ENCODE data around the gene HIC2. TPM values are rescaled to one million over a fixed set of nuclear protein-coding genes. Genes with fewer than 3 reads are reported as not detected.
"Not testable (repeated sequence)": the region's sequence is repeated elsewhere in the genome, so short reads cannot be mapped to it uniquely, and the experiment has no call there.

Gene HIC2
- total and polyA plus RNA-seq, 10 of the 15 experiments (the other 5 are each of a cell fraction or from before 2014, with no cell fraction given), result 0.11 to 5.0 (median 1.4) TPM

DNA sequence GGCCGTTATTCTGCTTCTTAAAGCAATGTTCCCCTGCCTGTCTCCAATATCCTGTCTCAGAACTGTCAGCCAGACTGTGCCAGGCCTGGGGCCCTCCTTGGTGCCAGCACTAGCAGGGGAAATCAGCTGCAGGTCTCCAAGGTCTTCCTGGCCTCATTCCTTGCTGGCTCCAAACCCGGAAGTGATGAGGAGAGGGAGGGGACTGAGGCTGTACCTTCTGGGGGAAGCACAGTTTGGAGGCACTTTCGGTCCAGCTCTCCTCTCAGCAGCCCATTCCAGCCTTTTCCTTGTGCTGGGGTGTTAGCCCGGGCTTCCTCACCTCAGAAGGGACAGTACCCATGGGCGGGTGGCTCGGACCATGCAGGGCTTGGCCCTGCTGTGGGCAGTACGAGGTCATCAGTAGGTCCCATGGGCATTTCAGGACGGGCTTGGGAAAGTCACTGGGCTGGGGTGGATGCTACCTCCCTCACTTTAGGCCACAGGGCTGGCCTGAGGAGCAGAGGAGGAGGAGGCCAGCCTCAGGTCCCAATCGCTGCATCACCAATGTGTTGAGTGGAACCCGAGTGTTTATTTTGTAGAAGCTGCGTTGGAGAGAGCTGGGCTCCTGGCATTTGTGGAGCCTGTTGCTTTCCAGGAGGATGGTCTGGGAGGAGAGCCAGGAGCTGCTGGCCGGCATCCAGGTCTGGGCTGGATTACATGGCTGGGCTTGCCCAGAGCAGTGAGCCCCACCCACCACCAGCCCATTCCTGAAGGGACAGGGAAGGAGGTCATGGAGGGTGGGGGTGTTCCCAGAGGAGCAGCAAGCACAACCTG lies 19.0 kb downstream of the HIC2 start:
- H3K4me3 ChIP-seq; H3K27me3 ChIP-seq (replicated peaks in 1 of 2; ENCODE audit: control insufficient read depth in 2 of 2, insufficient read depth in 2 of 2, low read length in 1 of 2); POLR2A ChIA-PET; H4K20me1 ChIP-seq (ENCODE audit: control insufficient read depth, insufficient read depth); FAIRE-seq; H3K36me3 ChIP-seq (ENCODE audit: control insufficient read depth in 2 of 2, insufficient read depth in 2 of 2, low read length in 1 of 2); H3K27ac ChIP-seq (ENCODE audit: control insufficient read depth, insufficient read depth); CTCF ChIA-PET; RAD21 ChIA-PET (ENCODE audit: unreplicated experiment); DNase-seq (ENCODE audit: low read depth, low spot score); H3K9ac ChIP-seq (ENCODE audit: control insufficient read depth, insufficient read depth, low read length); H2AFZ ChIP-seq (ENCODE audit: control insufficient read depth, low read depth, low read length); H3K4me1 ChIP-seq (ENCODE audit: control insufficient read depth, insufficient read depth, low read length); ATAC-seq; H3K79me2 ChIP-seq (ENCODE audit: control insufficient read depth, insufficient read depth, low read length); intact Hi-C loops (cut with micrococcal nuclease; ENCODE audit: unreplicated experiment); in situ Hi-C loops (cut with MboI); BruUV-seq (replicated peaks); H3K9me3 ChIP-seq (replicated peaks; ENCODE audit: control insufficient read depth, insufficient read depth, low read length); H3K4me2 ChIP-seq (ENCODE audit: control insufficient read depth, insufficient read depth); SMC1A ChIA-PET (ENCODE audit: uncharacterized antibody, unreplicated experiment): not testable (repeated sequence)
- 50% methylated on average over 2 of the region's 12 CpGs for WGBS (ENCODE audit: insufficient coverage, insufficient replicate concordance, low lambda C conversion rate, missing lambda C conversion rate)

DNA sequence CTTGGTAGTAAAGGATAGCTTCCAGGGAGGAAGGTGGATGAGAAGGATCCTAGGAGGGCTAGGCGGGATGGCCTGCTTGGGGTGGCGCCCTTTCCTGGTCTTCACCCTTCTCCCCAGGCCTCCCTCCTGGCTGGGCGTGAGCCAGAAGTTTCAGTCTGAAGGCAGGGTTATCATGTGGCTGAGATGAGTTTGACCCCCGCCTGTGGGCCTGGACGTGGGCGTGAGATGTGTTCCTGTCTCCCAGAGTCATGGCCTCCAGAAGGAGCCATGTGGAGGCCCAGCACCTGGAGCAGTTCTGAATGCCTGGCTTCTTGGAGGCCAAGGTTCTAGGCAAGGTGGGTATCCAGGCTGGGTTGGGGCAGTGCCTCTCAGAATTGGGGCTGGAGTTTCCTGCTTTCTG lies 20.8 kb downstream of the HIC2 start:
- H2AFZ ChIP-seq (ENCODE audit: control insufficient read depth, low read depth, low read length); H3K27ac ChIP-seq (ENCODE audit: control insufficient read depth, insufficient read depth); H3K9me3 ChIP-seq (replicated peaks; ENCODE audit: control insufficient read depth, insufficient read depth, low read length); in situ Hi-C loops (cut with MboI); ATAC-seq; DNase-seq (ENCODE audit: low read depth, low spot score); H3K36me3 ChIP-seq (ENCODE audit: control insufficient read depth in 2 of 2, insufficient read depth in 2 of 2, low read length in 1 of 2); H3K9ac ChIP-seq (ENCODE audit: control insufficient read depth, insufficient read depth, low read length); BruUV-seq (replicated peaks); H3K79me2 ChIP-seq (ENCODE audit: control insufficient read depth, insufficient read depth, low read length); POLR2A ChIA-PET; CTCF ChIA-PET; FAIRE-seq; RAD21 ChIA-PET (ENCODE audit: unreplicated experiment); H3K4me3 ChIP-seq; intact Hi-C loops (cut with micrococcal nuclease; ENCODE audit: unreplicated experiment); H4K20me1 ChIP-seq (ENCODE audit: control insufficient read depth, insufficient read depth); H3K4me2 ChIP-seq (ENCODE audit: control insufficient read depth, insufficient read depth); H3K27me3 ChIP-seq (replicated peaks in 1 of 2; ENCODE audit: control insufficient read depth in 2 of 2, insufficient read depth in 2 of 2, low read length in 1 of 2); SMC1A ChIA-PET (ENCODE audit: uncharacterized antibody, unreplicated experiment); H3K4me1 ChIP-seq (ENCODE audit: control insufficient read depth, insufficient read depth, low read length): not testable (repeated sequence)
- WGBS (ENCODE audit: insufficient coverage, insufficient replicate concordance, low lambda C conversion rate, missing lambda C conversion rate), result 73% methylated on average over 4 of the region's 6 CpGs

DNA sequence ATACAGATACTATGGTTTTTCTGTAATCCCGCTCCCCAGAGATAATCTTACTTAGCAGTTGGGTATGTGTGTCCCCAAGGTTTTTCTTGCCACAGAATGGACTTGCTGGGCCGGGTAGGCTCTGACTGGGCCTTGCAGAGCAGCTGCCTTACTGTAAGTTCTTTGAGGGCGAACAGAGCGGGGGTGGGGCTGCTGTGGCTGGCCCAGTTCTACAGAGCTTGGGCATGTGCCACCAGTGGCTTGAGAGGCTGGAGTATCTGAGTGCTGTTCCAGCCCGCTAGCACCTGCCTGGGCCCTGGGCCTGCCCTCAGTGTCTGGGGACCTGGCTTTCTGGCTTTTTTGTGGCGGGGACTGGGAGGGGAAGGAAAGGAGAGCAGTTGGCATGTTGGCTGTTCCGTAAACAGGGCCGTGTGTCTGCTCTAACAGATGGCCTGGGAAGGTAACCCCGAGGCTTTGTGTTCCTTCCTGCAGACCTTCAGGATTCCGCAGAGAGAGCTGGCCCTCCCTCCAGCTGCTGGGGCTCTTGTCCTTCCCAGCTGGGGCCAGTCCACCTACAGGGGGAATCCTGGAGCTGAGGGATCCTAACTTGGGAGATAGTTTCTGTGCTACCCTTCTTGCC lies 23.0 kb downstream of the HIC2 start:
- RAD21 ChIA-PET (ENCODE audit: unreplicated experiment); H3K27me3 ChIP-seq (replicated peaks in 1 of 2; ENCODE audit: control insufficient read depth in 2 of 2, insufficient read depth in 2 of 2, low read length in 1 of 2); H2AFZ ChIP-seq (ENCODE audit: control insufficient read depth, low read depth, low read length); H3K36me3 ChIP-seq (ENCODE audit: control insufficient read depth in 2 of 2, insufficient read depth in 2 of 2, low read length in 1 of 2); H3K4me3 ChIP-seq; intact Hi-C loops (cut with micrococcal nuclease; ENCODE audit: unreplicated experiment); DNase-seq (ENCODE audit: low read depth, low spot score); H3K79me2 ChIP-seq (ENCODE audit: control insufficient read depth, insufficient read depth, low read length); H3K4me2 ChIP-seq (ENCODE audit: control insufficient read depth, insufficient read depth); H4K20me1 ChIP-seq (ENCODE audit: control insufficient read depth, insufficient read depth); FAIRE-seq; H3K27ac ChIP-seq (ENCODE audit: control insufficient read depth, insufficient read depth); H3K9ac ChIP-seq (ENCODE audit: control insufficient read depth, insufficient read depth, low read length); ATAC-seq; in situ Hi-C loops (cut with MboI); H3K9me3 ChIP-seq (replicated peaks; ENCODE audit: control insufficient read depth, insufficient read depth, low read length); H3K4me1 ChIP-seq (ENCODE audit: control insufficient read depth, insufficient read depth, low read length); POLR2A ChIA-PET; CTCF ChIA-PET; SMC1A ChIA-PET (ENCODE audit: uncharacterized antibody, unreplicated experiment); BruUV-seq (replicated peaks): not testable (repeated sequence)
- no CpG with 5 or more reads among the region's 10 CpGs for WGBS (ENCODE audit: insufficient coverage, insufficient replicate concordance, low lambda C conversion rate, missing lambda C conversion rate)

DNA sequence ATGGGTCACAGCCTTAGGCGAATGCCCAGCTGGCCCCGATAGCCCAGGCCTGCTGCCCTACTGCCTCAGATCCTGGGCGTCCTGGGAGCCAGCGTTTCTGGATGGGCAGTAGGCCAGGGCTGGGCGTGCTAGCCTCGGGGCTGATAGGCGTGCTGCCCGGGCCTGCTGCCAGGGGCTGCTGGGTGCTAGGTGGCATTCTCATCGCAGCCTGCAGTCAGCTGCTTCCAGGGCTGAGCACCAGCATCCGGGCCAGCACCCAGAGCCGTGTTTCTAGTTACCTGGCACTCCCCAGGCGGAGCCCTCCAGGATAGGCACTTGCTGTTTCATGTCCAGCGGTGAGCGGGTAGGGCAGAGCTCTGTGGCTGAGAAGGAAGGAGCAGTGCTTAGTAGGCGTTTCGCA lies 23.5 kb downstream of the HIC2 start:
- no CpG with 5 or more reads among the region's 16 CpGs for WGBS (ENCODE audit: insufficient coverage, insufficient replicate concordance, low lambda C conversion rate, missing lambda C conversion rate)
- ATAC-seq; H3K4me1 ChIP-seq (ENCODE audit: control insufficient read depth, insufficient read depth, low read length); FAIRE-seq; H4K20me1 ChIP-seq (ENCODE audit: control insufficient read depth, insufficient read depth); SMC1A ChIA-PET (ENCODE audit: uncharacterized antibody, unreplicated experiment); H3K4me2 ChIP-seq (ENCODE audit: control insufficient read depth, insufficient read depth); BruUV-seq (replicated peaks); H3K79me2 ChIP-seq (ENCODE audit: control insufficient read depth, insufficient read depth, low read length); intact Hi-C loops (cut with micrococcal nuclease; ENCODE audit: unreplicated experiment); POLR2A ChIA-PET; DNase-seq (ENCODE audit: low read depth, low spot score); H3K27me3 ChIP-seq (replicated peaks in 1 of 2; ENCODE audit: control insufficient read depth in 2 of 2, insufficient read depth in 2 of 2, low read length in 1 of 2); RAD21 ChIA-PET (ENCODE audit: unreplicated experiment); H3K9ac ChIP-seq (ENCODE audit: control insufficient read depth, insufficient read depth, low read length); in situ Hi-C loops (cut with MboI); CTCF ChIA-PET; H3K4me3 ChIP-seq; H3K36me3 ChIP-seq (ENCODE audit: control insufficient read depth in 2 of 2, insufficient read depth in 2 of 2, low read length in 1 of 2); H2AFZ ChIP-seq (ENCODE audit: control insufficient read depth, low read depth, low read length); H3K27ac ChIP-seq (ENCODE audit: control insufficient read depth, insufficient read depth); H3K9me3 ChIP-seq (replicated peaks; ENCODE audit: control insufficient read depth, insufficient read depth, low read length): not testable (repeated sequence)

Data from GM12878 (cell line).